GM12891 (cell line): ENCODE results near the gene GARIN1A.

Experiments
- PAX5 ChIP-seq: IDR thresholded peaks from 2 replicates; pipeline ENCODE4 v1.6.1; 2011; ENCODE audit warnings: low read length, moderate library complexity, mild to moderate bottlenecking; ENCODE audit not compliant: insufficient read depth, severe bottlenecking
- POLR2A ChIP-seq: IDR thresholded peaks from 2 replicates; pipeline ENCODE4 v1.6.1; 2011; ENCODE audit warnings: low read depth, low read length, control low read depth
- POLR2AphosphoS5 ChIP-seq: IDR thresholded peaks from 2 replicates; pipeline ENCODE4 v1.6.1; 2011; ENCODE audit warnings: low read depth, low read length, control low read depth
- TAF1 ChIP-seq: IDR thresholded peaks from 2 replicates; pipeline ENCODE4 v1.6.1; 2011; ENCODE audit warnings: low read depth, low read length, control low read depth

GRCh38 chr7:128671992-128672391 lies at the start of gene GARIN1A:
- TF ChIP-seq POLR2A (no peak), POLR2AphosphoS5 (no peak), TAF1 (no peak), PAX5 (no peak)
